ENCODE results near the gene CNKSR3. TPM values are rescaled to one million over a fixed set of nuclear protein-coding genes. Genes with fewer than 3 reads are reported as not detected.
A peak's percentile ranks its signal among the peaks of the same experiment; 100 is the strongest.

The CNKSR3 gene
- total and polyA plus RNA-seq, 5 donors from 2014 or later, result 0.25 TPM; not detected in 4

- no peak overlapping the region for H3K27ac ChIP-seq (ENCODE audit: insufficient read depth, low read length, poor library complexity, severe bottlenecking)
- Mint-ChIP-seq H3K36me3 (no peaks in the 10 kb centered on the region), H3K27ac (peak overlapping the region in 1 of 3 donors; percentile 69), H3K27me3 (no peaks in the 10 kb centered on the region), H3K9me3 (no peaks in the 10 kb centered on the region), H3K4me3 (no peak overlapping the region), H3K4me1 (peaks cover 0 to 26% (median 8%) of the 10 kb centered on the region in 4 donors)
- DNase-seq, result peak in 1 of 3 donors; percentile 44
- H3K36me3 ChIP-seq (ENCODE audit: control insufficient read depth, insufficient read depth, low read length), result no peaks in the 10 kb centered on the region
- H3K4me3 ChIP-seq (ENCODE audit: low read depth, low read length), result peak overlapping the region; percentile 50
- H3K9me3 ChIP-seq (ENCODE audit: control insufficient read depth in 2 of 2, low read length in 2 of 2), result no peaks in the 10 kb centered on the region
- H3K4me1 ChIP-seq (ENCODE audit: control insufficient read depth, insufficient read depth, low read length, poor library complexity, severe bottlenecking), result peaks cover 3% of the 10 kb centered on the region
- no peaks in the 10 kb centered on the region for H3K27me3 ChIP-seq (ENCODE audit: control insufficient read depth, insufficient read depth, low read length)
- ATAC-seq (ENCODE audit: low read depth in 2 of 2), result no peak
Observed at GRCh38 chr6:154404791-154405400, 105.6 kb downstream of the CNKSR3 start.

GRCh38 chr6:154403788-154404187 lies 106.7 kb downstream of the CNKSR3 start:
- no peak overlapping the region for H3K4me3 ChIP-seq (ENCODE audit: low read depth, low read length)
- Mint-ChIP-seq H3K4me3 (peak overlapping the region in 1 of 4 donors; percentile 53), H3K27ac (peak overlapping the region in 1 of 3 donors; percentile 51), H3K9me3 (no peaks in the 10 kb centered on the region), H3K27me3 (no peaks in the 10 kb centered on the region), H3K36me3 (no peaks in the 10 kb centered on the region), H3K4me1 (peaks cover 0 to 26% (median 10%) of the 10 kb centered on the region in 4 donors)
- H3K27me3 ChIP-seq (ENCODE audit: control insufficient read depth, insufficient read depth, low read length), result no peaks in the 10 kb centered on the region
- peak in 1 of 3 donors; percentile 56 for DNase-seq
- H3K27ac ChIP-seq (ENCODE audit: insufficient read depth, low read length, poor library complexity, severe bottlenecking), result no peak overlapping the region
- H3K36me3 ChIP-seq (ENCODE audit: control insufficient read depth, insufficient read depth, low read length), result no peaks in the 10 kb centered on the region
- no peaks in the 10 kb centered on the region for H3K9me3 ChIP-seq (ENCODE audit: control insufficient read depth in 2 of 2, low read length in 2 of 2)
- ATAC-seq (ENCODE audit: low read depth in 2 of 2), result no peak
- H3K4me1 ChIP-seq (ENCODE audit: control insufficient read depth, insufficient read depth, low read length, poor library complexity, severe bottlenecking), result peaks cover 3% of the 10 kb centered on the region

- Mint-ChIP-seq H3K27me3 (no peaks in the 10 kb centered on the region), H3K9me3 (peaks cover 0 to 2% (median 0%) of the 10 kb centered on the region in 7 donors), H3K36me3 (no peaks in the 10 kb centered on the region), H3K27ac (peak overlapping the region in 1 of 3 donors; percentile 40), H3K4me1 (peaks cover 0 to 26% (median 10%) of the 10 kb centered on the region in 4 donors), H3K4me3 (no peak overlapping the region)
- Histone ChIP-seq H3K4me1 (ENCODE audit: control insufficient read depth, insufficient read depth, low read length, poor library complexity, severe bottlenecking) (peaks cover 3% of the 10 kb centered on the region), H3K27ac (ENCODE audit: insufficient read depth, low read length, poor library complexity, severe bottlenecking) (no peak overlapping the region), H3K27me3 (ENCODE audit: control insufficient read depth, insufficient read depth, low read length) (no peaks in the 10 kb centered on the region), H3K9me3 (ENCODE audit: control insufficient read depth in 2 of 2, low read length in 2 of 2) (no peaks in the 10 kb centered on the region), H3K36me3 (ENCODE audit: control insufficient read depth, insufficient read depth, low read length) (no peaks in the 10 kb centered on the region), H3K4me3 (ENCODE audit: low read depth, low read length) (no peak overlapping the region)
- DNase-seq (peak in 1 of 3 donors; percentile 38), ATAC-seq (ENCODE audit: low read depth in 2 of 2) (no peak)
Observed at GRCh38 chr6:154402081-154402780, 108.3 kb downstream of the CNKSR3 start.

GRCh38 chr6:154399097-154399496 lies 111.4 kb downstream of the CNKSR3 start:
- Mint-ChIP-seq H3K4me3 (no peak overlapping the region), H3K36me3 (no peaks in the 10 kb centered on the region), H3K27me3 (no peaks in the 10 kb centered on the region), H3K9me3 (peaks cover 0 to 2% (median 0%) of the 10 kb centered on the region in 7 donors), H3K27ac (no peak overlapping the region), H3K4me1 (peaks cover 0 to 18% (median 5%) of the 10 kb centered on the region in 4 donors)
- DNase-seq (no peak), ATAC-seq (ENCODE audit: low read depth in 2 of 2) (no peak)
- no peaks in the 10 kb centered on the region for H3K36me3 ChIP-seq (ENCODE audit: control insufficient read depth, insufficient read depth, low read length)
- H3K4me3 ChIP-seq (ENCODE audit: low read depth, low read length), result no peak overlapping the region
- no peak overlapping the region for H3K27ac ChIP-seq (ENCODE audit: insufficient read depth, low read length, poor library complexity, severe bottlenecking)
- H3K4me1 ChIP-seq (ENCODE audit: control insufficient read depth, insufficient read depth, low read length, poor library complexity, severe bottlenecking), result no peaks in the 10 kb centered on the region
- H3K9me3 ChIP-seq (ENCODE audit: control insufficient read depth in 2 of 2, low read length in 2 of 2), result no peaks in the 10 kb centered on the region
- no peaks in the 10 kb centered on the region for H3K27me3 ChIP-seq (ENCODE audit: control insufficient read depth, insufficient read depth, low read length)

GRCh38 chr6:154397491-154398195 lies 112.8 kb downstream of the CNKSR3 start:
- Mint-ChIP-seq H3K36me3 (no peaks in the 10 kb centered on the region), H3K9me3 (peaks cover 0 to 2% (median 0%) of the 10 kb centered on the region in 7 donors), H3K4me1 (peaks cover 0 to 12% (median 3%) of the 10 kb centered on the region in 4 donors), H3K27ac (no peak overlapping the region), H3K27me3 (no peaks in the 10 kb centered on the region), H3K4me3 (no peak overlapping the region)
- Histone ChIP-seq H3K4me3 (ENCODE audit: low read depth, low read length) (no peak overlapping the region), H3K27ac (ENCODE audit: insufficient read depth, low read length, poor library complexity, severe bottlenecking) (no peak overlapping the region), H3K36me3 (ENCODE audit: control insufficient read depth, insufficient read depth, low read length) (no peaks in the 10 kb centered on the region), H3K9me3 (ENCODE audit: control insufficient read depth in 2 of 2, low read length in 2 of 2) (no peaks in the 10 kb centered on the region), H3K27me3 (ENCODE audit: control insufficient read depth, insufficient read depth, low read length) (no peaks in the 10 kb centered on the region), H3K4me1 (ENCODE audit: control insufficient read depth, insufficient read depth, low read length, poor library complexity, severe bottlenecking) (no peaks in the 10 kb centered on the region)
- ATAC-seq (ENCODE audit: low read depth in 2 of 2) (no peak), DNase-seq (no peak)

- DNase-seq (no peak), ATAC-seq (ENCODE audit: low read depth in 2 of 2) (no peak)
- Mint-ChIP-seq H3K9me3 (peaks cover 0 to 2% (median 0%) of the 10 kb centered on the region in 7 donors), H3K27ac (no peak overlapping the region), H3K4me1 (peaks cover 0 to 4% (median 0%) of the 10 kb centered on the region in 4 donors), H3K27me3 (peaks cover 6% of the 10 kb centered on the region), H3K36me3 (no peaks in the 10 kb centered on the region), H3K4me3 (no peak overlapping the region)
- Histone ChIP-seq H3K27me3 (ENCODE audit: control insufficient read depth, insufficient read depth, low read length) (no peaks in the 10 kb centered on the region), H3K4me3 (ENCODE audit: low read depth, low read length) (no peak overlapping the region), H3K4me1 (ENCODE audit: control insufficient read depth, insufficient read depth, low read length, poor library complexity, severe bottlenecking) (no peaks in the 10 kb centered on the region), H3K9me3 (ENCODE audit: control insufficient read depth in 2 of 2, low read length in 2 of 2) (no peaks in the 10 kb centered on the region), H3K27ac (ENCODE audit: insufficient read depth, low read length, poor library complexity, severe bottlenecking) (no peak overlapping the region), H3K36me3 (ENCODE audit: control insufficient read depth, insufficient read depth, low read length) (no peaks in the 10 kb centered on the region)
Observed at GRCh38 chr6:154395878-154396277, 114.6 kb downstream of the CNKSR3 start.

GRCh38 chr6:154395316-154395715 lies 115.2 kb downstream of the CNKSR3 start:
- Histone ChIP-seq H3K27me3 (ENCODE audit: control insufficient read depth, insufficient read depth, low read length) (no peaks in the 10 kb centered on the region), H3K9me3 (ENCODE audit: control insufficient read depth in 2 of 2, low read length in 2 of 2) (no peaks in the 10 kb centered on the region), H3K36me3 (ENCODE audit: control insufficient read depth, insufficient read depth, low read length) (no peaks in the 10 kb centered on the region), H3K4me1 (ENCODE audit: control insufficient read depth, insufficient read depth, low read length, poor library complexity, severe bottlenecking) (no peaks in the 10 kb centered on the region), H3K4me3 (ENCODE audit: low read depth, low read length) (no peak overlapping the region), H3K27ac (ENCODE audit: insufficient read depth, low read length, poor library complexity, severe bottlenecking) (no peak overlapping the region)
- Mint-ChIP-seq H3K4me3 (no peak overlapping the region), H3K27me3 (peaks cover 9% of the 10 kb centered on the region), H3K4me1 (peaks cover 0 to 4% (median 0%) of the 10 kb centered on the region in 4 donors), H3K36me3 (no peaks in the 10 kb centered on the region), H3K27ac (no peak overlapping the region), H3K9me3 (peaks cover 0 to 2% (median 0%) of the 10 kb centered on the region in 7 donors)
- DNase-seq (no peak), ATAC-seq (ENCODE audit: low read depth in 2 of 2) (no peak)
